ENCODE data around the gene EIPR1. TPM values are rescaled to one million over a fixed set of nuclear protein-coding genes. Genes with fewer than 3 reads are reported as not detected.

Gene EIPR1
- total and polyA plus RNA-seq, 2 of the 13 experiments (the other 11 are each of a cell fraction or from before 2014, with no cell fraction given), result 70.0 to 96.3 TPM

DNA sequence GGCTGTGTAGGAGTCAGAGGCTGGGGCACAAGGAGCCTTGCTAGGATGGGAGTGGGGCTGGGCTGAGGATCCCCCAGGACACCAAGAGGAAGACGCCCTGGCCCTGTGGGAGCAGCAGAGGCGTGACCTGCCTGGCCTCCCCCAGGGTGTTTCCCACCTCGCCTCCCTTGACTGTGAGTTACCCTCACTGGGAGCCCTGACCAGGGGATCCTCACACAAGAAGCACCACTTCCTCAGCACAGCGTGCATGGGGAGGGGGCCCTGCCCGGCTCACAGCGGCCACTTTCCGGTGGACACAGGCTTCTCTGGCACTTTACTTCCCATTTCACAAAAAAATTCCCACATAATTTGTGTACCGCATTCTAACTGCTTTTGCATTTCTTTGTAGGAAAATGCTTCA is 187.7 kb downstream of the EIPR1 start:
- Histone ChIP-seq H3K79me2 (ENCODE audit: insufficient read depth, low read length) (no peaks in the 10 kb centered on the region), H3K27me3 (ENCODE audit: control insufficient read depth in 1 of 2, insufficient read depth in 2 of 2, low read length in 2 of 2) (no peaks in the 10 kb centered on the region), H3K36me3 (replicated peaks in 1 of 2; ENCODE audit: control insufficient read depth in 1 of 2, insufficient read depth in 2 of 2, low read length in 2 of 2) (peaks cover 24 to 46% of the 10 kb centered on the region in 2 experiments), H3K4me2 (ENCODE audit: low read depth, low read length) (no peak overlapping the region), H3K9me3 (ENCODE audit: low read length) (no peaks in the 10 kb centered on the region), H3K4me3 (replicated peaks in 1 of 3; ENCODE audit: insufficient read depth in 1 of 3, low read depth in 2 of 3, low read length in 3 of 3) (no peak overlapping the region), H3K4me1 (ENCODE audit: insufficient read depth, low read length) (no peaks in the 10 kb centered on the region), H2AFZ (ENCODE audit: low read length) (no peak overlapping the region), H3K27ac (ENCODE audit: extremely low read length, insufficient read depth, low read length) (no peak overlapping the region), H4K20me1 (ENCODE audit: insufficient read depth, low read length) (no peaks in the 10 kb centered on the region), H3K9ac (ENCODE audit: insufficient read depth, low read depth, low read length) (no peak overlapping the region)
- in situ Hi-C loops (cut with HindIII; ENCODE audit: extremely low pct_ligation_motif_present, low pct_unique_long_range_greater_than_20kb) (no loop called here), intact Hi-C loops (cut with micrococcal nuclease; ENCODE audit: unreplicated experiment) (no loop called here)
- FAIRE-seq (no peak), ATAC-seq (no peak), DNase-seq (ENCODE audit: low spot score) (no peak)
- TF ChIP-seq TOE1 (CRISPR knock-in tag; IDR thresholded peaks at IDR 0.05) (no peak), ZIK1 (CRISPR knock-in tag; IDR thresholded peaks at IDR 0.05; ENCODE audit: borderline replicate concordance, low read depth) (no peak), ZNF496 (CRISPR knock-in tag; IDR thresholded peaks at IDR 0.05; ENCODE audit: insufficient replicate concordance) (no peak), KDM4B (CRISPR knock-in tag; IDR thresholded peaks at IDR 0.05) (no peak), ZNF12 (CRISPR knock-in tag; IDR thresholded peaks at IDR 0.05) (no peak), THAP8 (CRISPR knock-in tag; IDR thresholded peaks at IDR 0.05; ENCODE audit: borderline replicate concordance) (no peak), ZNF703 (CRISPR knock-in tag; IDR thresholded peaks at IDR 0.05; ENCODE audit: borderline replicate concordance) (no peak)
- TF ChIP-seq, protein P1, sequence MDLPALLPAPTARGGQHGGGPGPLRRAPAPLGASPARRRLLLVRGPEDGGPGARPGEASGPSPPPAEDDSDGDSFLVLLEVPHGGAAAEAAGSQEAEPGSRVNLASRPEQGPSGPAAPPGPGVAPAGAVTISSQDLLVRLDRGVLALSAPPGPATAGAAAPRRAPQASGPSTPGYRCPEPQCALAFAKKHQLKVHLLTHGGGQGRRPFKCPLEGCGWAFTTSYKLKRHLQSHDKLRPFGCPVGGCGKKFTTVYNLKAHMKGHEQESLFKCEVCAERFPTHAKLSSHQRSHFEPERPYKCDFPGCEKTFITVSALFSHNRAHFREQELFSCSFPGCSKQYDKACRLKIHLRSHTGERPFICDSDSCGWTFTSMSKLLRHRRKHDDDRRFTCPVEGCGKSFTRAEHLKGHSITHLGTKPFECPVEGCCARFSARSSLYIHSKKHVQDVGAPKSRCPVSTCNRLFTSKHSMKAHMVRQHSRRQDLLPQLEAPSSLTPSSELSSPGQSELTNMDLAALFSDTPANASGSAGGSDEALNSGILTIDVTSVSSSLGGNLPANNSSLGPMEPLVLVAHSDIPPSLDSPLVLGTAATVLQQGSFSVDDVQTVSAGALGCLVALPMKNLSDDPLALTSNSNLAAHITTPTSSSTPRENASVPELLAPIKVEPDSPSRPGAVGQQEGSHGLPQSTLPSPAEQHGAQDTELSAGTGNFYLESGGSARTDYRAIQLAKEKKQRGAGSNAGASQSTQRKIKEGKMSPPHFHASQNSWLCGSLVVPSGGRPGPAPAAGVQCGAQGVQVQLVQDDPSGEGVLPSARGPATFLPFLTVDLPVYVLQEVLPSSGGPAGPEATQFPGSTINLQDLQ (CRISPR knock-in tag; IDR thresholded peaks at IDR 0.05), result no peak
- POLR2A ChIA-PET, result no interaction called here
- no TSS peak for BruUV-seq (replicated peaks)
- CTCF ChIA-PET (ENCODE audit: low intra/inter-chr PET ratio, low total read pairs), result no interaction called here
- 100% methylated on average over 5 of the region's 8 CpGs for WGBS (ENCODE audit: low lambda C conversion rate)

Measured in HepG2 (cell line).